ENCODE results near the gene DEDD2. TPM values are rescaled to one million over a fixed set of nuclear protein-coding genes. Genes with fewer than 3 reads are reported as not detected.

Gene DEDD2
- total RNA-seq, 1 donor from 2014 or later = 21.3 TPM

- H3K4me3 Mint-ChIP-seq = no peak overlapping the region
- H3K36me3 Mint-ChIP-seq = no peaks in the 10 kb centered on the region
- no peak for TF ChIP-seq CTCF (IDR thresholded peaks at IDR 0.05; ENCODE audit: unreplicated experiment)
- peaks cover 9% of the 10 kb centered on the region for H3K9me3 Mint-ChIP-seq
- no peak overlapping the region for H3K27ac Mint-ChIP-seq
- no peak for DNase-seq (ENCODE audit: low spot score in 2 of 2, unreplicated experiment in 2 of 2)
- peaks cover 43% of the 10 kb centered on the region for H3K27me3 Mint-ChIP-seq (ENCODE audit: low read depth)
- no peaks in the 10 kb centered on the region for H3K4me1 Mint-ChIP-seq
Measured at GRCh38 chr19:42191855-42192254, 25.6 kb downstream of the DEDD2 start.

- Mint-ChIP-seq H3K36me3 (no peaks in the 10 kb centered on the region), H3K27me3 (ENCODE audit: low read depth) (peaks cover 49% of the 10 kb centered on the region), H3K27ac (no peak overlapping the region), H3K4me3 (no peak overlapping the region), H3K9me3 (peaks cover 9% of the 10 kb centered on the region), H3K4me1 (no peaks in the 10 kb centered on the region)
- DNase-seq (ENCODE audit: low spot score in 2 of 2, unreplicated experiment in 2 of 2) = no peak
- TF ChIP-seq CTCF (IDR thresholded peaks at IDR 0.05; ENCODE audit: unreplicated experiment) = no peak
Measured at GRCh38 chr19:42191330-42191729, 26.1 kb downstream of the DEDD2 start.

- peaks cover 9% of the 10 kb centered on the region for H3K9me3 Mint-ChIP-seq
- no peak for DNase-seq (ENCODE audit: low spot score in 2 of 2, unreplicated experiment in 2 of 2)
- no peaks in the 10 kb centered on the region for H3K36me3 Mint-ChIP-seq
- H3K27ac Mint-ChIP-seq = no peak overlapping the region
- H3K27me3 Mint-ChIP-seq (ENCODE audit: low read depth) = peaks cover 58% of the 10 kb centered on the region
- no peak for TF ChIP-seq CTCF (IDR thresholded peaks at IDR 0.05; ENCODE audit: unreplicated experiment)
- no peak overlapping the region for H3K4me3 Mint-ChIP-seq
- H3K4me1 Mint-ChIP-seq = no peaks in the 10 kb centered on the region
Measured at GRCh38 chr19:42189133-42189532, 28.3 kb downstream of the DEDD2 start.

GRCh38 chr19:42188665-42189064, 28.8 kb downstream of the DEDD2 start:
- Mint-ChIP-seq H3K27me3 (ENCODE audit: low read depth) (peaks cover 57% of the 10 kb centered on the region), H3K27ac (no peak overlapping the region), H3K9me3 (peaks cover 6% of the 10 kb centered on the region), H3K4me3 (no peak overlapping the region), H3K4me1 (no peaks in the 10 kb centered on the region), H3K36me3 (no peaks in the 10 kb centered on the region)
- no peak for TF ChIP-seq CTCF (IDR thresholded peaks at IDR 0.05; ENCODE audit: unreplicated experiment)
- no peak for DNase-seq (ENCODE audit: low spot score in 2 of 2, unreplicated experiment in 2 of 2)

GRCh38 chr19:42185277-42185676, 32.2 kb downstream of the DEDD2 start:
- TF ChIP-seq CTCF (IDR thresholded peaks at IDR 0.05; ENCODE audit: unreplicated experiment) = no peak
- no peak overlapping the region for H3K27ac Mint-ChIP-seq
- DNase-seq (ENCODE audit: low spot score in 2 of 2, unreplicated experiment in 2 of 2) = no peak
- H3K4me1 Mint-ChIP-seq = no peaks in the 10 kb centered on the region
- H3K36me3 Mint-ChIP-seq = no peaks in the 10 kb centered on the region
- peaks cover 50% of the 10 kb centered on the region for H3K27me3 Mint-ChIP-seq (ENCODE audit: low read depth)
- no peak overlapping the region for H3K4me3 Mint-ChIP-seq
- H3K9me3 Mint-ChIP-seq = no peaks in the 10 kb centered on the region

- H3K4me1 Mint-ChIP-seq = no peaks in the 10 kb centered on the region
- peaks cover 45% of the 10 kb centered on the region for H3K27me3 Mint-ChIP-seq (ENCODE audit: low read depth)
- DNase-seq (ENCODE audit: low spot score in 2 of 2, unreplicated experiment in 2 of 2) = peak; percentile 58 to 79
- H3K27ac Mint-ChIP-seq = no peak overlapping the region
- H3K4me3 Mint-ChIP-seq = no peak overlapping the region
- TF ChIP-seq CTCF (IDR thresholded peaks at IDR 0.05; ENCODE audit: unreplicated experiment) = peak; percentile 97
- H3K9me3 Mint-ChIP-seq = no peaks in the 10 kb centered on the region
- H3K36me3 Mint-ChIP-seq = no peaks in the 10 kb centered on the region
Measured at GRCh38 chr19:42184401-42184861, 33.0 kb downstream of the DEDD2 start.

All from mesothelial cell of epicardium (in vitro differentiated cells).